SK-N-SH (cell line): ENCODE measurements around the gene HTRA3. TPM values are rescaled to one million over a fixed set of nuclear protein-coding genes. Genes with fewer than 3 reads are reported as not detected.

ENCODE experiments used
- CTCF ChIA-PET: fragments of 300-600, 350-600 bp; formaldehyde crosslinking; extraction: SDS; loops from one replicate; lab custom pipeline; 2021; lab: Yijun Ruan, JAX
- POLR2A ChIA-PET: fragments of 350-600 bp; sonication (Branson Sonifier 250); formaldehyde crosslinking; extraction: SDS; loops from one replicate; lab custom pipeline; 2020; ENCODE audit warnings: antibody characterized with exemption, inconsistent platforms; lab: Yijun Ruan, JAX
- DNase-seq: peaks from one replicate; pipeline ENCODE4 v3.0.0; 2012
- H2AFZ ChIP-seq: fragments of 200-600 bp; sonication (generic); 2 replicates; pipeline ENCODE4 v1.8.1; 2016; ENCODE audit warnings: antibody characterized with exemption, mild to moderate bottlenecking, low read depth
- H3F3A ChIP-seq: fragments of 200-600 bp; sonication (generic); replicated peaks from 2 replicates; pipeline ENCODE3; 2016; ENCODE audit warnings: antibody characterized with exemption, mild to moderate bottlenecking; ENCODE audit not compliant: insufficient read depth
- H3K27ac ChIP-seq, 2 experiments: fragments of 200-500 bp in 1 of 2; fragments of 200-600 bp in 1 of 2; sonication (Bioruptor generic) in 1 of 2; sonication (generic), shearing (Covaris generic) in 1 of 2; 2 replicates each; pipeline versions ENCODE4 v1.5.1 to v1.6.1; 2014 to 2016; ENCODE audit warnings: low read depth in 2 of 2, inconsistent platforms in 1 of 2, low read length in 1 of 2, mild to moderate bottlenecking in 1 of 2, mixed read lengths in 1 of 2
- H3K27me3 ChIP-seq: fragments of 200-600 bp; sonication (generic), shearing (Covaris generic); 2 replicates; pipeline ENCODE4 v1.6.1; 2016; ENCODE audit warnings: mixed run types; ENCODE audit not compliant: insufficient read depth
- H3K36me3 ChIP-seq, 2 experiments: fragments of 200-500 bp in 1 of 2; fragments of 200-600 bp in 1 of 2; sonication (Bioruptor generic) in 1 of 2; sonication (generic) in 1 of 2; replicated peaks in 1 of 2; 2 replicates each; pipeline versions ENCODE3 to v1.5.1; 2014 to 2016; ENCODE audit warnings: low read length in 1 of 2, mild to moderate bottlenecking in 1 of 2; ENCODE audit not compliant: insufficient read depth in 2 of 2, control insufficient read depth in 1 of 2
- H3K4me1 ChIP-seq, 2 experiments: fragments of 200-500 bp in 1 of 2; fragments of 200-600 bp in 1 of 2; sonication (Bioruptor generic) in 1 of 2; sonication (generic), shearing (Covaris generic) in 1 of 2; 2 replicates each; pipeline versions ENCODE4 v1.5.1 to v1.6.1; 2014 to 2016; ENCODE audit warnings: low read depth in 1 of 2, low read length in 1 of 2, mixed run types in 1 of 2; ENCODE audit not compliant: insufficient read depth in 2 of 2, control insufficient read depth in 1 of 2
- H3K4me2 ChIP-seq: fragments of 200-600 bp; sonication (generic), shearing (Covaris generic); 2 replicates; pipeline ENCODE4 v1.6.1; 2017; ENCODE audit warnings: mixed run types
- H3K4me3 ChIP-seq, 2 experiments: fragments of 200-500 bp in 1 of 2; fragments of 200-600 bp in 1 of 2; sonication (Bioruptor generic) in 1 of 2; sonication (generic), shearing (Covaris generic) in 1 of 2; 2 replicates each; pipeline versions ENCODE4 v1.5.1 to v1.8.1; 2014 to 2016; ENCODE audit warnings: low read depth in 2 of 2, inconsistent platforms in 1 of 2, low read length in 1 of 2, mild to moderate bottlenecking in 1 of 2, mixed read lengths in 1 of 2, moderate library complexity in 1 of 2
- H3K79me2 ChIP-seq: fragments of 200-600 bp; sonication (generic); 2 replicates; pipeline ENCODE4 v1.8.1; 2017; ENCODE audit warnings: mild to moderate bottlenecking; ENCODE audit not compliant: insufficient read depth
- H3K9ac ChIP-seq: fragments of 200-600 bp; sonication (generic); 2 replicates; pipeline ENCODE4 v1.6.1; 2017; ENCODE audit warnings: mixed run types
- H3K9me2 ChIP-seq: fragments of 200-600 bp; sonication (generic); 2 replicates; pipeline ENCODE4 v1.6.1; 2017; ENCODE audit warnings: mixed run types
- H3K9me3 ChIP-seq: fragments of 200-600 bp; sonication (generic); 2 replicates; pipeline ENCODE4 v1.6.1; 2017; ENCODE audit warnings: mixed run types, mild to moderate bottlenecking, moderate library complexity
- H4K20me1 ChIP-seq: fragments of 200-600 bp; sonication (generic); 2 replicates; pipeline ENCODE4 v1.6.1; 2017; ENCODE audit warnings: mild to moderate bottlenecking, mixed run types; ENCODE audit not compliant: insufficient read depth
- ELF1 ChIP-seq: IDR thresholded peaks from 2 replicates; pipeline ENCODE4 v1.4.0; 2012
- FOSL2 ChIP-seq: IDR thresholded peaks from 2 replicates; pipeline ENCODE4 v1.4.0; 2012; ENCODE audit warnings: low read depth, mild to moderate bottlenecking, moderate library complexity, borderline replicate concordance
- FOXM1 ChIP-seq: IDR thresholded peaks from 2 replicates; pipeline ENCODE4 v1.4.0; 2012; ENCODE audit warnings: low read depth, mild to moderate bottlenecking
- GATA2 ChIP-seq: sonication (generic); formaldehyde crosslinking; IDR thresholded peaks from 2 replicates; pipeline ENCODE4 v1.5.0; 2020; ENCODE audit warnings: mild to moderate bottlenecking, missing genetic modification reagents
- MAX ChIP-seq: IDR thresholded peaks from 2 replicates; pipeline ENCODE4 v1.4.0; 2012; ENCODE audit warnings: low read depth
- MEF2A ChIP-seq: IDR thresholded peaks from 2 replicates; pipeline ENCODE4 v1.4.0; 2012; ENCODE audit warnings: low read depth, borderline replicate concordance
- MXI1 ChIP-seq: IDR thresholded peaks from 2 replicates; pipeline ENCODE4 v1.6.1; 2012; ENCODE audit warnings: mild to moderate bottlenecking, low read depth, low read length, improper control_type of control experiment
- POLR2AphosphoS5 ChIP-seq: IDR thresholded peaks from 2 replicates; pipeline ENCODE4 v1.6.1; 2012; ENCODE audit warnings: low read depth, low read length
- RFX5 ChIP-seq: IDR thresholded peaks from 2 replicates; pipeline ENCODE4 v1.6.1; 2012; ENCODE audit warnings: mild to moderate bottlenecking, improper control_type of control experiment, low read length
- RXRA ChIP-seq: IDR thresholded peaks from 2 replicates; pipeline ENCODE4 v1.4.0; 2012; ENCODE audit warnings: low read depth, mild to moderate bottlenecking, borderline replicate concordance
- SIN3A ChIP-seq: IDR thresholded peaks from 2 replicates; pipeline ENCODE4 v1.6.1; 2012; ENCODE audit warnings: low read depth, mild to moderate bottlenecking, low read length, moderate library complexity, borderline replicate concordance
- SMC3 ChIP-seq: IDR thresholded peaks from 2 replicates; pipeline ENCODE4 v1.6.1; 2012; ENCODE audit warnings: low read depth, low read length, improper control_type of control experiment
- TAF1 ChIP-seq: IDR thresholded peaks from 2 replicates; pipeline ENCODE4 v1.6.1; 2012; ENCODE audit warnings: low read depth, mild to moderate bottlenecking, low read length, moderate library complexity, borderline replicate concordance
- YY1 ChIP-seq: IDR thresholded peaks from 2 replicates; pipeline ENCODE4 v1.4.0; 2012; ENCODE audit warnings: low read depth, mild to moderate bottlenecking
- WGBS: methylation state at CpG from one replicate; pipeline ENCODE4 v1.1.6; 2017; ENCODE audit warnings: low lambda C conversion rate; 5-methylcytosine and 5-hydroxymethylcytosine counted together
- polyA plus RNA-seq, 3 experiments: library from polyadenylated mRNA; depleted of rRNA; stranded (reverse); fragments of >200 nt; gene quantifications; 2 replicates each; pipeline ENCODE4 v1.2.3, GENCODE V29; 2012
- TF ChIP-seq, protein P1 (sequence below): IDR thresholded peaks from 2 replicates; pipeline ENCODE4 v1.4.0; 2012; ENCODE audit warnings: low read depth, borderline replicate concordance

The HTRA3 gene
- polyA plus RNA-seq, 1 of the 3 experiments (the other 2 are of a cell fraction): 0.05 TPM

DNA sequence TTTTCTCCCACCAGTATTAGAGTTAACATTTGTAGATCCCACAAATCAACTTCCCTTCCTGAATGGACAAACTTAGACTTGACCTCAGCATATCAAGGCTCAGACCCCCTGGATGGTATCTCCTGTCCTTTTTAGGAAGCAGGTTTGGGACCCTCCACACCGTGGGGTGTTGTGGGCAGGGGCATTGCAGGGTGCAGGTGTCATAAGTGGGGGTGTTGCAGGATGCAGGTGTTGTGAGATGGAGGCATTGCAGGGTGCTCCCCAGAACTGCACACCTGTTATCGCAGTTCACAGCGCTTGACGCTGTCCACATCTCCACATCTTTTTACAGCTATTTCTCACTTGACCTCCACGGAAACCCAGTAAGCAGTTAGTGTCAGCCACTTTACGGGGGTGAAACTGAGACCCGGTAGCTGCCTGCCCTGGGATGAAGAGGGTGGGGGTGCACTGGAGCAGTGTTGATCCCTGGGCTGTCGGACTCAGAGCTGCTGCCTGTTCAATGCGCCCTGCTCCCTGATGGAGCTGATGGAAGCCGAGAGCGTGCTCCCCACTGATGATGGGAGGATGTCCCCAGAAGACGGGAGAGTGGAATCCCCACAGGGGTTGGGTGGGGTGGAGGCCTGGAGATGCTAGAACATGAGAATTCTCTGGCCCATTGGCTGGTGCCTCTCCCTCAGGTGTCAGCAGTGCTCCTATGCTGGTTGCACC, 45.1 kb upstream of the HTRA3 start:
- no peaks in the 10 kb centered on the region for H3K9me3 ChIP-seq
- H3K4me2 ChIP-seq: no peak overlapping the region
- no peak for TF ChIP-seq FOXM1
- TF ChIP-seq MXI1: no peak
- no peak for TF ChIP-seq ELF1
- TF ChIP-seq, protein P1, sequence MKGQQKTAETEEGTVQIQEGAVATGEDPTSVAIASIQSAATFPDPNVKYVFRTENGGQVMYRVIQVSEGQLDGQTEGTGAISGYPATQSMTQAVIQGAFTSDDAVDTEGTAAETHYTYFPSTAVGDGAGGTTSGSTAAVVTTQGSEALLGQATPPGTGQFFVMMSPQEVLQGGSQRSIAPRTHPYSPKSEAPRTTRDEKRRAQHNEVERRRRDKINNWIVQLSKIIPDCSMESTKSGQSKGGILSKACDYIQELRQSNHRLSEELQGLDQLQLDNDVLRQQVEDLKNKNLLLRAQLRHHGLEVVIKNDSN: no peak
- TF ChIP-seq YY1: no peak
- TF ChIP-seq MAX: no peak
- no peaks in the 10 kb centered on the region for H3K9me2 ChIP-seq
- H2AFZ ChIP-seq: no peak overlapping the region
- POLR2A ChIA-PET: no interaction called here
- H3K4me1 ChIP-seq: peaks cover 0 to 37% of the 10 kb centered on the region in 2 experiments; a peak in 1 of 4 replicates
- CTCF ChIA-PET: interaction anchor here (1.1 to 5.6 kb wide), 3 partner anchors 18 to 56 kb away, joined by 3 to 42 read pairs (median 24); no protein-coding TSS in a partner anchor
- no peak overlapping the region for H3K9ac ChIP-seq
- no peaks in the 10 kb centered on the region for H4K20me1 ChIP-seq
- no peak overlapping the region for H3K4me3 ChIP-seq
- no peaks in the 10 kb centered on the region for H3K79me2 ChIP-seq
- H3K27me3 ChIP-seq: no peaks in the 10 kb centered on the region
- no peak for DNase-seq
- no peaks in the 10 kb centered on the region for H3F3A ChIP-seq
- H3K27ac ChIP-seq: no peak overlapping the region
- WGBS: 82% methylated on average over 6 of the region's 12 CpGs
- H3K36me3 ChIP-seq: peaks cover 0 to 3% of the 10 kb centered on the region in 2 experiments

- Histone ChIP-seq H3K9ac (no peak overlapping the region), H3K4me2 (no peak overlapping the region), H3K9me3 (no peaks in the 10 kb centered on the region), H3K79me2 (no peaks in the 10 kb centered on the region), H3K27me3 (no peaks in the 10 kb centered on the region), H3K9me2 (no peaks in the 10 kb centered on the region), H4K20me1 (no peaks in the 10 kb centered on the region), H3K4me1 (peaks cover 0 to 37% of the 10 kb centered on the region in 2 experiments; a peak in 1 of 4 replicates), H3K4me3 (no peak overlapping the region), H3K27ac (no peak overlapping the region), H3K36me3 (no peaks in the 10 kb centered on the region), H3F3A (no peaks in the 10 kb centered on the region), H2AFZ (no peak overlapping the region)
- ChIA-PET CTCF (interaction anchor here (1.1 to 5.6 kb wide), 5 partner anchors 13 to 178 kb away, joined by 3 to 42 read pairs (median 10); no protein-coding TSS in a partner anchor), POLR2A (no interaction called here)
- 82% methylated on average over 11 of the region's 12 CpGs for WGBS
- DNase-seq: no peak
- TF ChIP-seq POLR2AphosphoS5 (no peak), RXRA (no peak), SIN3A (no peak), MEF2A (no peak), MXI1 (no peak), ELF1 (no peak), RFX5 (no peak), FOSL2 (no peak), SMC3 (no peak), GATA2 (CRISPR knock-in tag) (no peak), TAF1 (no peak)
Measured at GRCh38 chr4:8224975-8225625, 44.5 kb upstream of the HTRA3 start.
